Endometrial microvascular endothelial cells (primary cell): Measurements from ENCODE around the gene UNC13A. TPM values are rescaled to one million over a fixed set of nuclear protein-coding genes. Genes with fewer than 3 reads are reported as not detected.

Experiments
- in situ Hi-C: cut with HindIII; loops from 2 replicates; pipeline ENCODE4 v1.10.0; 2017; ENCODE audit warnings: low sequenced_read_pairs, low pct_unique_long_range_greater_than_20kb; ENCODE audit errors: inconsistent ontology term
- total RNA-seq: library from RNA; depleted of rRNA; stranded (reverse); fragments of >200 nt; gene quantifications from one replicate; pipeline ENCODE4 v1.2.3, GENCODE V29; 2015; ENCODE audit errors: inconsistent ontology term

The UNC13A gene
- total RNA-seq, 1 donor from 2014 or later: 0.09 TPM

DNA sequence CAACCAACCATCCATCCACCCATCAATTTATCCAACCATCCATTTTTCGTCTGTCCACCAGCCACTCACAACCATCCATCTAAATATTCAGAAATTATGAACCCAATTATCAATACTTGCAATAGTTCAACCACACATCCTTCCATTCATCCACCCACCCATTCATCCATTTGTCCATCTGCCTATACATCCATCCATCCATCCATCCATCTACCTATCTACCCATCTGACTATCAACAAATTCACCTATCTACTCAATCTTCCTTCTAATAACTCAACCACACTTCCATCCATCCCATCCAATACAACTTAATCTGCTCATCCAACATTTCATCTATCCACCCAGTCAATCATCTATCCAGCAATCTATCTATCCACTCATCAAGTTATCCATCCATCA is 46.3 kb downstream of the UNC13A start:
- in situ Hi-C loops: no loop called here

DNA sequence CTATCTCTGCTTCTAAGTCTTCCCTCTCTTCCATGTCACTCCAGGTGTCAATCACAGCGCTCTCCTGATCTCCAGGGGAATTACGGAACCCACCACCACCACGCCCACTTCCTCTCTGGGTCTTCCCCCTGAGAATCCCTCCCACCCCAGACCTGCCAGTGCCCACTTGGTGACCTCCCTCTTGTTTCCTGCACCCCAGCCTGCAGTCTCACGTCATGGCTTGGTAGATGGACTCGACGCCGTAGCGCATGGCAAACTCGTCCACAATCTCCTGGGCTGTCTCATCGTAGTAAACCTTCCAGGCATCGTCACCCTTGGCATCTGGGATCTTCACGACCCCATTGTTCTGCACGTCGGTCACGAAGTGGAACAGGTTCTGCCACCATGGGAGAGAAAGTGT is 47.0 kb downstream of the UNC13A start:
- in situ Hi-C loops: no loop called here

DNA sequence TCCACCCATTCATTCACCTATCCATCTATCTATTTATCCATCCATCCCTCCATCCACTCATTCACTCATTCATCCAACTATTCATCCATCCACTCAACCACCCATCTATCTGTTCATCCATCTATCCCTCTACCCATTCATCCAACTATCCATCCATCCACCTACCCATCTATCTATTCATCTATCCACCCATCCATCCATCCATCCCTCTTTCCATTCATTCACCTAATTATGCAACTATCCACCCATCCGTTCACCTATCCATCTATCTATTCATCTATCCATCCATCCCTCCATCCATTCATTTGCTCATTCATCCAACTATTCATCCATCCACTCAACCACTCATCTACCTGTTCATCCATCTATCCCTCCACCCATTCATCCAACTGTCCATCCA is 54.5 kb downstream of the UNC13A start:
- in situ Hi-C loops: no loop called here

DNA sequence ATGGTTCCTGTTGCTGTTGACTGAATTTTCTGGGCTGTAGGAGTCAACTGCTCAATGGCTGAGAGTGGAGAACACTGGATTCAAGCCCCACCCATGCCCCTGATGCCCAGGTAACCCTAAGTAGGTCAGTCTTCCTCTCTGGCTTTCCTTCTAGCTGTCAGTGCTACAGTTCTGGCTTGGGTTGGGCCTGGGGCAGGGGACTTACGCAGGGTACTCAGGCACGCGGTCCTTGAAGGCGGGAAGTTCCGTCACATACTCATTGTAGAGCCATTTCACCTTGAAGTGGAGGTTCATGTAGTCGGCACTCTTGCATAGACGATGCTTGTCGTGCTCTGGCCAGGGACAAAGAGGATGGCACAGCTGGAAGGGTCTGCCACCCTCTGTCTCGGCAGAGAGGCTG is 55.6 kb downstream of the UNC13A start:
- in situ Hi-C loops: no loop called here

DNA sequence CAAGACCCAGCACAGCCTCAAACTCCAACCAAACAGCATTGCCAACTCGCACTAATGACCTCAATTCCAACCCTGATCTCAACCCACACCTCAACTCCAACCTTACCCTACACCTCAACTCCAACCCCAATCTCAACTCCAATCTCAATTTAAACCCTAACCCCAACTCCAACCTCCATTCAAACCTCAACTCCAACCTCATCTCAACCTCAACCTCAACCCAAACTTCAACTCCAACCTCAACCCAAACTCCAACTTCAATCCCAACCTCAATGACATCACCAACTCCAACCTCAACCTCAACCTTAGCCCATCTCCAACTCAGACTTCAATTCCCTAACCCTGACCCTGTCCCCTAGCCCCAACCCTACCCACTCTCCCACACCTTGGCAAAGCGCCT is 58.4 kb downstream of the UNC13A start:
- in situ Hi-C loops: no loop called here

DNA sequence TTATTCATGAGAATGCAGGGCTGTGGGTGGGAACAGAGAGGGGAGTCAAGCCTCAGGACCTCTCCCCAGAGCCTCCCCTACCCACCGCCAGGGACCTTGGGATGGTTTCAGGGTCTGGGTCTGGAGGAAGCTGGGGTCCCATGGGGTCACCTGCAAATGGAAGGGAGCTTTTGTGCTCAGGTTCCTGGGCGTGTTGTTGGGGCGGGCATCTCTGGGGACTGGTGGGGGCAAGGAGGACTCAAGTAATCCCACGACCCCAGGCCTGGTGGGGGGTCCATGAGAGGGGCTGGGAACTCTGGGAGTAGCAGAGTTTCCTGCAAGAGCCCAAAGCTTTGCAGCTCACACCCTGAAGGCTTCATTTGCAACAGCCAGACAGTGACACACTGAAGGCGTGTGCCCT is 60.2 kb downstream of the UNC13A start:
- in situ Hi-C loops: no loop called here

DNA sequence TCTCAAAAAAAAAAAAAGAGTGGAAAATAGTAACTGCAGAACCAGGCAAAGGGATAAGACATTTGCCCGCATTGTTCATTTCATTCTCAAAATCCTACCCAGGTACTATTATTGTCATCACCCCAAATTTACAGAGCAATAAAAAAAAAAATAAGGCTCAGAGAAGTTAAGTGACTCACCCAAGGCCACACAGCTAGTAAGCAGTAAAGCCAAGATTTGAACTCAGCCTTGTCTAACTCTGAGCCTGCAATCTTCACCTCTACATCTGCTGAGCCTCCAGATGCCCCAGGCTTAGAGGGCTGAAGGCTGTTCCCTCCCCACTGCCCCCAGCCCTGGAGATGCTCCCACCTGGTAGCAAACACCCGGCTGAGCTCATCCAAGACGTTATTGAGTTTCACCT is 61.0 kb downstream of the UNC13A start:
- in situ Hi-C loops: no loop called here

DNA sequence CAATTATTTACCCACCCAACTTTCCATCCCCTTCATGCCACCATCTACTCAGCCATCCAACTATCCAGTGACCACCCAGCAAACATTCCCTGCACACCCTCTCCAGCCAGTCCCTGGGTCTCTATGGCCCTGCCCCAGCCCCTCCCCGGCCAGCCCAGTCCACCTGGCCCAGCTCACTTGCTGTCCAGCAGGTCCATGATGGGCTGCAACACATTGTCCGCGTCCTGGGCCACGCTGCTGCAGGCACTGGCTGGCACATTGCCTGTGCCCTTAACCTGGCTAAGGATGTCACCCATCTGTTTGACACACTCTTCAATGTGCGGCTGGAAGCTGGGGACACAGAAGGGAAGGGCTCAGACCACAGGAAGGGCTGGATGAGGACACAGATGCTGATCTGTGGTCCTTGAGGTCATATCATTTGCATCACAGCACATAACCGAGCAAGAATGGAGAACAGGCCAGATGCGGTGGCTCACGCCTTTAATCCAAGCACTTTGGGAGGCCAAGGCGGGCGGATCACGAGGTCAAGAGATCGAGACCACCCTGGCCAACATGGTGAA is 61.6 kb downstream of the UNC13A start:
- in situ Hi-C loops: no loop called here

DNA sequence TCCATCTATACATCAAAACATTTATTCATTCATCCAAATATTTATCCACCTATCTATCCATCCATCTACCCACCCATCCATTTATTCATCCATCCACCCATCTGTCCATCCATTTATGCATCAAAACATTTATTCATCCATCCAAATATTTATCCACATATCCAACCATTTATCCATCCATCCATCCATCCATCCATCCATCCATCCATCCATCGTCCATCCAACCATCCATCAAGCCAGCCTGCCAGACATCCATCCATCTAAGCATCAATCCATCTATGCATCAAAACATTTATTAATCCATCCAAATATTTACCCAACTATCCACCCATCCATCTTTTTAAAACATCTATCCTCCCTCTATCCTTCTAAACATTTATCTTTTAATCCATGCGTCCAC is 62.2 kb downstream of the UNC13A start:
- in situ Hi-C loops: no loop called here

DNA sequence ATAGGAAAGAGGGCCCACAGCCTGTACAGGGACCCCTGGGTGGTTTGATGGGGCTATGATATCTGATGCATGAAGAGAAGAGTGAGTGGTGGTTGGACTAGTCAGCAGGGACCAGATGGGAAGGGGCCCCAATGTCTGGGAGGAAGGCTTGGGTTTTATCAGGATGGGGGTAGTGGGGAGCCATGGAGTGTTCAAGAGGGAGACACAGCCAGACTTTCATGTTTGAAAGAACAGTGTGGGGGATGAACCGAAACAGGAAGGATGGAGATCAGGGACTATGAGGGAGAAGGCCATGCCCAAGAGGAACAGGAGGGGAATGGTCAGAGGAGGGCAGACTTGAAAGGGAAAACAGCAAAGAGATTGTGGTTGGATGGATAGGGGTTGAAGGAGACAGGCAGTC is 63.1 kb downstream of the UNC13A start:
- in situ Hi-C loops: no loop called here

DNA sequence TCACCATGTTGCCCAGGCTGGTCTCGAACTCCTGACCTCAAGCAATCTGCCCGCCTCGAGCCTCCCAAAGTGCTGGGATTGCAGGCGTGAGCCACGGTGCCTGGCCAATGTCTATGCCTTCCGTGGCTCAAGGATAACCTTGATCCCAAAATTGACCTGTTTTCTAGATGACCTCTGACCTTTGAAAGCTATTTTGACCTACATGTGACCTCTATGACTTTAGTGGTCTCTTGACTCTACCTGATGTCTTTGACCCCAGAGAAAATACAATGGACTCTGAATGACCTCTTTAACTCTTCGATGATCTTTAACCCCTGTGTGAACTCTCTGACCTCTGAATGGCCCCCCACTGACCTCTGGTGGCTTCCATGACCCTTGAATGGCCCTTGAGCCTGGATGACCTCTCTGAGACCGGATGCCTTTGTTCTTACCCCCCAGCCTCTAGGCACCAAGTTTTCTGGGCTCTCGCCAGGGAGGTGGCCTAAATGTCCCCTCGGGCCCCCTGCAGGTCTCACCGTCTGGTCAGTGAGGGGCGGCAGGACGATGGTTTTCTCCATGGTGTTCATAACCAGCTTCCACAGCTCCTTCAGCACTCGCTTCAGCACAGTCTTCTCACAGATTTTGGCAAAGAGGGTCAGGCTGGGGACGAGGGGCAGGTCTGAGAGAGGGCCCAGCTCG is 63.7 kb downstream of the UNC13A start:
- in situ Hi-C loops: no loop called here

DNA sequence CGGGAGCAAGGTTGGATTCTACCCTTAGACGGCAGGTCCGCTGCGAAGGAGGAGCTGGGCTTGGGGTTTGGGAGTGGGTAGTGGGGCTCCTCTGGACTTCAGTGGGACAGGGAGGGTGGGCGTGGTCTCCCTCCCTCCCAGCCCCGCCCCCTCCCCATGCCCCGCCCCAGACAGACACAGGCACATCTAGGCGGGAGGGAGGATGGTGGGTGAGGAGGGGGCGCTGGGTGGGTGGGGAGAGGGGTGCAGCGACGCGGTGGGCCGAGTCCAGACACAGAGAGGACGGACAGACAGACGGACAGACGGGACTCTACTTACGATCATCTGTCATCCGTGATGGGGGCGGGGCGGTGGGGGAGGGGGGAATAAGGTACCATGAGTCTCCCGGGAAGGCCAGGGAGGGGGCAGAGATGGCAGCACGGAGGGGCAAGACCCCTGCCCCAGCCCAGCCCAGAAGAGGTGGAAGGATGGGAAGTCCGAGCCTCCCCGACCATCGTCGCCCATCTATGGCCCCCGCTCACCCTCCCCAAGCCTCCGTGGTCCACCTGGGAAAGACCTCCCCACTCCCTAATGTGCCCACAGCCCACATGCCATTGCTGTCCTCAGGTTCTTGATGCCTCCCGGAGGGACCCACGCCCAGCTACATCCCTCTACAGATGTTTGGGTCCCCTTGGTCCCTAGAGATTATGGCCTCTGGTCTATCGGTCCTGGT is 64.8 kb downstream of the UNC13A start:
- in situ Hi-C loops: no loop called here

DNA sequence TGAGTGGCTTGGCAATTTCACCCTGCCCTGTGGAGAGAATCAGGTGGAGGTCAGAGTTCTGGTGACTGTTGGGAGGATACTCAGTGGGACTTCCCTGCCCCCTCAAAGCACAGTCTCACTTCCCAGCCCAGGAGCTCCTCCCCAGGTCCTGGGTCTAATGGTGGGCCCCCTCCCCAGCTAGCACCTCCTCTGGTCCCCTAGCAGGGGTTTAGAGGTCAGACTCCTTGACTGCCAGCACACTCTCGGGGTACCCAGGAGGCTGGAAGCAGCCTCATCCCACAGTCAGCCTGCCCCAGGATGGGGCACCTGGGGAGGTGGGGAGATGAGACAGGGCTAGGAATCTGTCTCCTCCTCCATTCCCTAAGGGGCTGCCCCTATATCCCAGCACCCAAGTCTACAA is 67.5 kb downstream of the UNC13A start:
- in situ Hi-C loops: no loop called here

DNA sequence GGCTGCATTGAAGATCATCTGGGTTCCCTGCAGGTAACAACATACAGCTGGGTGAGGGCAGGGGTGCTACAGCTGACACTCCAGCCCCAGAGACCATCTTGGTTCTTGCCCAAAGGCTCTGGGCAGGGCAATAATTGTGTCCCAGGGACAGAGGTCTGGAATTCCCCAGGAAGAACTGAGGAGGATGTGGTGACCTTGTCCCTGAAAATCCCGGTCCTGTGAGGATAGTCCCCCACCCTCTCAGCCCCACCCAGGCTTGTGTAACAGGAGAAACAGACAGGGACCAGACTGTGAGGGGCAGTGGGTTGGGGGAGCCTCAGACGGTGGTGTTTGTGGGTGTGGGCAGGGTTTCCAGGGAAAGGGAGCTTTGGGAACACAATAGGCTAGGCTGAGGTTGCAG is 69.2 kb downstream of the UNC13A start:
- in situ Hi-C loops: no loop called here

DNA sequence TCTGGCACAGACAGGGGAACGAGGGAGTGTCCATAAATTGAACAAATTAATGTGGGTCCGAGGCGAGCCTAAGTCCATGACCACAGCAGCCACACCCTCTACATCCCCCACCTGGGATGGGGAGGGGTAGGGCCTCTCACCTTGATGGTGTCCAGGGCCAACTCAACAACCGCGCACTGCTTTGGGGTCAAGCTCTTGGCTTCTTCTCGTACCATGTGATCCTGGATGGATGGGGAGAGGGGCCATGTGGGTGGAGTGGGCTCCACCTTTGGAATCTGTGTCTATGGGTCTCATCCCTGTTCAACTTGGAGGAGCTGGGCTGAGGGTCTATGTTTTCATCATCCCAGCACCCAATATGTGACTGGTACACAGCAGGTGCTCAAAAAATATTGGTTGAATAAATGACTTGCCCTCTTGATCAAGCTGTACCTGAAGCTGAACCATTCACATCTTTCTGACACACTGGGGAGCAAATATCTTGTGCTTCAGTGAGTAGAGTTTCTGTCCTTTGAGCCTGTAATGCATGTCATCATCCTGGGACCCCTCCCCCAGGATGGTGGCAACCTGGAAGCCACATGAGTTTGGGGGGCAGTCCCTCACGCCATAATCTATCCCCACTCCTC is 69.8 kb downstream of the UNC13A start:
- in situ Hi-C loops: no loop called here

DNA sequence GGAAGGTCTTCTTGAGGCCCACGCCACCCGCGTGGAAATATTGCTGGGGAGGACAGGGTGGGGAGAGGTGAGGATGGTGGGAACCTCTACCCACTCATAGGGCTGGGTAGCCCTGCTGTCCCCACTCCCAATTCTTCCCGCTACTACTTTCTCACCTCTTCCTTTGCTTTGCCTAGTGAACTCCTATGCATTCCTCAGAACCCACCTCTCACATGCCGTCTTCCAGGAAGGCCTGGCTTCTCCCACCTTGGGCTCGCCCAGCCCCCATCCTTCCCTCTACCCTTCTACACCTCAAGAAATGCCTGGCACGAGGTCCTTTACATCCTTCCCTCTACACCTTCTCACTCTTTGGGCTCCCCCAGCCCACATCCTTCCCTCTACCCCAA is 70.4 kb downstream of the UNC13A start:
- in situ Hi-C loops: no loop called here

DNA sequence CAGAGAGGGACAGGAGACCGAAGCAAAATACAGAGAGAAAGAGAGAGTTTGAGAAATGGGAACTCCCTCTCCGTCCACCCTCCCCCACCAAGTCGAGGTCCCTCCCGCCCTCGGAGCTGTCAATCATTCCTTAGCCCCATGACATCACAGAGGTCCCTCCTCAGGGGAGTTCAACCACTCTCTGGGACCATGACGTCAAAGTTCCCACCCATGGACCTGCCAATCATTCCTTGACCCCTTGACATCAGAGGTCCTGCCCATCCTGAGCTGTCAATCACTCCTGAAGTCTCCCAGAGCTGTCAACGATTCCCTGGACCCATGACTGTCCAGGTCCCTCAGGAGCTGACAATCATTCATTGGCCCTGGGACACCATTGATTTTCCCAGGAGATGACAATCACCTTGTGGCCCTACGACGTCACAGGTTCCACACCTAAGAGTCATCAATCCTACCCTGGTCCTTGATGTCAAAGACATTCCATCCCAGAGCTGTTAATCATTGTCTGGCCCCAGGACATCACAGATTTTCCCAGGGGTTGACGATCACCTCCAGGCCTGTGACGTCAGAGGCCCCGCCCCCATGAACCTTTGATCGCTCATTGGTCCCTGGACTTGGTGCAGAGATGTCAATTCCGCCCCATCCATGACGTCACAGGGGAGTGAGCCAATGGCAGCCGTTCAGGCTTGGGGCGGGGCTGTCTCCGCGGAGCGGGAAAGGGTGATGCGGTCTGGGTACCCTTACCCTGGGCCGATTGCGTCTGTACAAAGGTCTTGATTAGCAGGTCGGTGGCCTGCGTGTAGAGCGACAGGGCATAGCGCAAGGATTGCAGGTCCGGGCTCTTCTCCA is 71.0 kb downstream of the UNC13A start:
- in situ Hi-C loops: no loop called here

DNA sequence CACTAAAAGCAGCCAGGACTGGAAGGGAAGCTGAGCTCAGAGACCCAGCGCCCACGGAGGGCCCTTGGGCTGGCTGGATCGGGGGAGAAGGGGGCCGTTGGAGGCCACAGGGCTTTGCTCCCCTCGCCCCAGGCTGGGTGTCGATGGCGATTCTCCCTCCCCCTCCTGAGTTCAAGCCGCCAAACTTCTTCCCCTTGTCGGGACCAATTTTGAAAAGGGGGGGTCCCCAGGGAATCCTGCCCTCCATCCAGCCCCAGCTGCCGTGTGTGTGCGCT is 71.5 kb downstream of the UNC13A start:
- in situ Hi-C loops: no loop called here

DNA sequence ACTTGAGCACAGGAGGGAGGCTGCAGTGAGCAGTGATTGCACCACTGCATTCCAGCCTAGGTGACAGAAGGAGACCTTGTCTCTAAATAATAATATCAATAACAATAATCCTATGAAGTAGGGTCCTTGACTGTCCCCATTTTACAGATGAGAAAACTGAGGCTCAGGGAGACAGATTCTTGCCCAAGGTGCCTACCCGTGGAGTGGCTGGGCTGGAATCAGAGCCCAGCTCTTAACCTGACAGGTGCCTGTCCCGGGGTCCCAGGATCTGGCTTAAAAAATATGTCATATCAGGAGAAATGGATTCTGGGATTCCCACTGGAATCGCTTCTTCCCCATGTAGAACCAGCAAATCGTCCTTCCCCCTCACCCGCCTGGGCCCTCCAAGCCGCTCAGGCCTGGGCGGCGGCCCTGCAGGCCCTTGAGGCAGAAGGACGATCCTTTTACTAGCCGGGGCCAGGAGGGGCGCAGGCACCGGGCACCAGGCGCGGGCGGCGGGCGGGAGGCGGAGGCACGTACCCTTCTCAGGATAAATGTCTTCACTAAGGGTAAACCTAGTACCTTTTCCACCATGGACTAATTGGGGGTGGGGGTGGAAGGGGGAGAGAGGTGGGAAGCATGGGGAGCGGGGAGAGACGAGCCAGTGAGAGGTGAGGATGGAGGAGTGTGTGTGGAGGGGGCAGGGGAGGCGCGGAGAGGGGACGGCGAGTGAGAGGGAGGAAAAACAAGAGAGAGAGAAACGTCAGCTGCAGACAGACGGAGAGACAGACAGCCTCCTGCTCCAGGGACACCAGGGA is 72.1 kb downstream of the UNC13A start:
- in situ Hi-C loops: no loop called here
